GM19463 (cell line): ENCODE data around the gene GDA.

Experiments
- ATAC-seq: cut with Tn5 transposase; IDR thresholded peaks from one replicate; pipeline ENCODE4 v1.9.1; 2021; ENCODE audit warnings: mild to moderate bottlenecking, moderate library complexity; ENCODE audit not compliant: unreplicated experiment

GDA gene

GRCh38 chr9:72150127-72150526 lies 887 bp downstream of the GDA start:
- no peak for ATAC-seq

GRCh38 chr9:72150661-72151060 lies 1.4 kb downstream of the GDA start:
- no peak for ATAC-seq

GRCh38 chr9:72151104-72151503 lies 1.9 kb downstream of the GDA start:
- no peak for ATAC-seq

GRCh38 chr9:72154468-72155285 lies 5.4 kb downstream of the GDA start:
- peak; percentile 91 for ATAC-seq

- no peak for ATAC-seq
These were observed 6.1 kb downstream of the GDA start for GRCh38 chr9:72155301-72155700.

GRCh38 chr9:72156586-72156985 lies 7.3 kb downstream of the GDA start:
- no peak for ATAC-seq

GRCh38 chr9:72158680-72159079 lies 9.4 kb downstream of the GDA start:
- ATAC-seq = no peak

GRCh38 chr9:72160446-72161123 lies 11.3 kb downstream of the GDA start:
- ATAC-seq = no peak

- no peak for ATAC-seq
These were observed 16.1 kb downstream of the GDA start for GRCh38 chr9:72165326-72165725.

GRCh38 chr9:72165821-72166547 lies 16.7 kb downstream of the GDA start:
- no peak for ATAC-seq

GRCh38 chr9:72168075-72168474 lies 18.8 kb downstream of the GDA start:
- no peak for ATAC-seq

GRCh38 chr9:72169178-72169577 lies 19.9 kb downstream of the GDA start:
- no peak for ATAC-seq

GRCh38 chr9:72173080-72173479 lies 23.8 kb downstream of the GDA start:
- no peak for ATAC-seq

- ATAC-seq = no peak
These were observed 36.3 kb downstream of the GDA start for GRCh38 chr9:72185561-72185960.

- ATAC-seq = no peak
These were observed 38.0 kb downstream of the GDA start for GRCh38 chr9:72187121-72187695.

GRCh38 chr9:72188232-72188631 lies 39.0 kb downstream of the GDA start:
- no peak for ATAC-seq

- peak; percentile 93 for ATAC-seq
These were observed 44.2 kb downstream of the GDA start for GRCh38 chr9:72193478-72193881.

- ATAC-seq = no peak
These were observed 50.0 kb downstream of the GDA start for GRCh38 chr9:72199238-72199637.

GRCh38 chr9:72200452-72200851 lies 51.2 kb downstream of the GDA start:
- ATAC-seq = no peak

GRCh38 chr9:72202009-72202408 lies 52.8 kb downstream of the GDA start:
- no peak for ATAC-seq

GRCh38 chr9:72203205-72203803 lies 54.1 kb downstream of the GDA start:
- peak; percentile 41 for ATAC-seq
